Transverse colon (tissue), 4 donors: ENCODE measurements around the gene NXNL2. TPM values are rescaled to one million over a fixed set of nuclear protein-coding genes. Genes with fewer than 3 reads are reported as not detected.

Experiments
- DNase-seq: peaks from one replicate; pipeline ENCODE4 v3.0.0-alpha.2; 2019
- H3K27ac ChIP-seq, 4 donors: fragments of 200-600 bp; sonication (generic); 2 replicates each; pipeline ENCODE4 v1.5.1; 2016 to 2018; ENCODE audit warnings: inconsistent platforms in 4 of 4
- H3K27me3 ChIP-seq: fragments of 200-600 bp; sonication (generic); 2 replicates; pipeline ENCODE4 v1.5.1; 2017; ENCODE audit warnings: inconsistent platforms
- H3K36me3 ChIP-seq, 4 donors: fragments of 200-600 bp; sonication (generic); 2 replicates each; pipeline ENCODE4 v1.5.1; 2017 to 2019; ENCODE audit warnings: inconsistent platforms in 4 of 4
- H3K4me1 ChIP-seq, 4 donors: fragments of 200-600 bp; sonication (generic); 2 replicates each; pipeline ENCODE4 v1.5.1; 2017 to 2020; ENCODE audit warnings: inconsistent platforms in 4 of 4
- H3K4me3 ChIP-seq, 4 donors: fragments of 200-600 bp; sonication (generic); 1 replicate in 1 of 4; 2 replicates in 3 of 4; pipeline versions ENCODE4 v1.5.1 to v1.6.1; 2017 to 2019; ENCODE audit warnings: inconsistent platforms in 4 of 4
- H3K9me3 ChIP-seq, 2 donors: fragments of 200-600 bp; sonication (generic); 2 replicates each; pipeline ENCODE4 v1.5.1; 2017 to 2019; ENCODE audit warnings: inconsistent platforms in 2 of 2
- EP300 ChIP-seq: sonication (generic); formaldehyde crosslinking; IDR thresholded peaks from one replicate; pipeline ENCODE4 v1.6.1; 2017; ENCODE audit warnings: antibody characterized with exemption, low read depth
- POLR2A ChIP-seq: fragments of 450-650 bp; IDR thresholded peaks from one replicate; pipeline ENCODE4 v1.6.1; 2016; ENCODE audit warnings: antibody characterized with exemption, mild to moderate bottlenecking, moderate library complexity
- POLR2AphosphoS5 ChIP-seq, 3 donors: sonication (generic); formaldehyde crosslinking; IDR thresholded peaks; one replicate each; pipeline ENCODE4 v1.6.1; 2016; ENCODE audit warnings: antibody characterized with exemption in 3 of 3
- WGBS, 2 donors: methylation state at CpG; one replicate each; pipeline ENCODE4 v1.1.5; 2018; ENCODE audit warnings: low coverage in 1 of 2; 5-methylcytosine and 5-hydroxymethylcytosine counted together
- in situ Hi-C, 4 donors: fragments of 200-750 bp; cut with MboI; loops; one replicate each; pipeline versions ENCODE4 v1.15.0 to v1.15.1; 2017; ENCODE audit warnings: low sequenced_read_pairs in 3 of 4, low pct_ligation_motif_present in 1 of 4, low pct_unique_long_range_greater_than_20kb in 1 of 4
- intact Hi-C: fragments of 100-400 bp; cut with DNase I; formaldehyde crosslinking; loops from one replicate; pipeline ENCODE4 v1.15.1; 2023; ENCODE audit warnings: low total_unique reads
- total RNA-seq, 4 donors: library from RNA; depleted of rRNA; stranded (reverse); fragments of >200 nt; gene quantifications; one replicate each; pipeline ENCODE4 v1.1.0, GENCODE V29; 2016
- TF ChIP-seq, protein P1 (sequence below), 5 experiments: fragments of 200-600 bp in 3 of 5; fragments of 450-650 bp in 2 of 5; sonication (generic) in 3 of 5; IDR thresholded peaks; 1 replicate in 2 of 5; 2 replicates in 3 of 5; pipeline ENCODE4 v1.5.1; 2016 to 2017; ENCODE audit warnings: antibody characterized with exemption in 5 of 5, inconsistent platforms in 3 of 5, mild to moderate bottlenecking in 2 of 5, moderate library complexity in 1 of 5

NXNL2 gene
- total RNA-seq, 4 donors from 2014 or later: not detected

- intact Hi-C loops: loop anchor here (10.0 kb wide), 1 partner anchor 468 kb away; no protein-coding TSS in a partner anchor
- in situ Hi-C loops: loop anchor here in 2 of 4 donors (10.0 kb wide), 2 partner anchors 468 to 618 kb away; a partner anchor contains a TSS
- H3K4me3 ChIP-seq: no peak overlapping the region
- no peaks in the 10 kb centered on the region for H3K27me3 ChIP-seq
- H3K36me3 ChIP-seq: no peaks in the 10 kb centered on the region
- TF ChIP-seq, protein P1, sequence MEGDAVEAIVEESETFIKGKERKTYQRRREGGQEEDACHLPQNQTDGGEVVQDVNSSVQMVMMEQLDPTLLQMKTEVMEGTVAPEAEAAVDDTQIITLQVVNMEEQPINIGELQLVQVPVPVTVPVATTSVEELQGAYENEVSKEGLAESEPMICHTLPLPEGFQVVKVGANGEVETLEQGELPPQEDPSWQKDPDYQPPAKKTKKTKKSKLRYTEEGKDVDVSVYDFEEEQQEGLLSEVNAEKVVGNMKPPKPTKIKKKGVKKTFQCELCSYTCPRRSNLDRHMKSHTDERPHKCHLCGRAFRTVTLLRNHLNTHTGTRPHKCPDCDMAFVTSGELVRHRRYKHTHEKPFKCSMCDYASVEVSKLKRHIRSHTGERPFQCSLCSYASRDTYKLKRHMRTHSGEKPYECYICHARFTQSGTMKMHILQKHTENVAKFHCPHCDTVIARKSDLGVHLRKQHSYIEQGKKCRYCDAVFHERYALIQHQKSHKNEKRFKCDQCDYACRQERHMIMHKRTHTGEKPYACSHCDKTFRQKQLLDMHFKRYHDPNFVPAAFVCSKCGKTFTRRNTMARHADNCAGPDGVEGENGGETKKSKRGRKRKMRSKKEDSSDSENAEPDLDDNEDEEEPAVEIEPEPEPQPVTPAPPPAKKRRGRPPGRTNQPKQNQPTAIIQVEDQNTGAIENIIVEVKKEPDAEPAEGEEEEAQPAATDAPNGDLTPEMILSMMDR (IDR thresholded peaks at IDR 0.05): no peak
- TF ChIP-seq POLR2AphosphoS5 (IDR thresholded peaks at IDR 0.05): no peak
- 88% methylated on average over 7 of the region's 7 CpGs; no CpG with 5 or more reads in 1 of the 2 donors for WGBS, 2 donors
- no peak for DNase-seq
- no peak overlapping the region for H3K27ac ChIP-seq
- H3K4me1 ChIP-seq: no peaks in the 10 kb centered on the region
- no peaks in the 10 kb centered on the region for H3K9me3 ChIP-seq
Observed at GRCh38 chr9:88572684-88573083, 37.7 kb downstream of the NXNL2 start.

DNA sequence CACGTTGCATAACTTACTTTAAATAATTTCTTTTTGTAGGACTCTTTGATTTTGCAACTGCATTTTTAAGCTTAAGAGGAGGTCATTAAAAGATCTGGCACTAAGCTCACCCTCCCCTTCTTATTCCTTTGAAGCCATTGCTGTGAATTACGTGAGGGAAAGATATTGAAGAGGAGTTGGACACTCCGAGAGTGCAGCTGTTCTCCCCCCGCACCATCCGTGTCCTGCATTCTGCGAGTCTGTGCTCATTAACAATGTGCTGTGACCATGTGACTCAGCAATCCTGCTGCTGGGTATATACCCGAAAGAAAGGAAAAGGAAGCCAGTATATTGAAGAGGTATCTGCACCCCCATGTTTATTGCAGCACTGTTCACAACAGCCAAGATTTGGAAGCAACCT, 40.0 kb downstream of the NXNL2 start:
- H3K27me3 ChIP-seq: no peaks in the 10 kb centered on the region
- no peak overlapping the region for H3K27ac ChIP-seq
- 29 to 32% methylated on average over 6 to 7 of the region's 7 CpGs for whole genome bisulfite sequencing, 2 donors
- in situ Hi-C loops: loop anchor here in 3 of 4 donors (10.0 to 25.0 kb wide), 5 partner anchors 470 to 888 kb away; partner anchors contain the start of gene CDK20 (in 2 of the 3)
- H3K9me3 ChIP-seq: no peaks in the 10 kb centered on the region
- H3K4me3 ChIP-seq: no peak overlapping the region
- peaks cover 0 to 6% (median 1%) of the 10 kb centered on the region in 4 donors for H3K4me1 ChIP-seq
- no peak for TF ChIP-seq POLR2AphosphoS5 (IDR thresholded peaks at IDR 0.05)
- TF ChIP-seq, protein P1 (IDR thresholded peaks at IDR 0.05): no peak
- TF ChIP-seq POLR2A: no peak
- no peak for TF ChIP-seq EP300
- DNase-seq: no peak
- intact Hi-C loops: loop anchor here (10.0 kb wide), 1 partner anchor 470 kb away; no protein-coding TSS in a partner anchor
- no peaks in the 10 kb centered on the region for H3K36me3 ChIP-seq

DNA sequence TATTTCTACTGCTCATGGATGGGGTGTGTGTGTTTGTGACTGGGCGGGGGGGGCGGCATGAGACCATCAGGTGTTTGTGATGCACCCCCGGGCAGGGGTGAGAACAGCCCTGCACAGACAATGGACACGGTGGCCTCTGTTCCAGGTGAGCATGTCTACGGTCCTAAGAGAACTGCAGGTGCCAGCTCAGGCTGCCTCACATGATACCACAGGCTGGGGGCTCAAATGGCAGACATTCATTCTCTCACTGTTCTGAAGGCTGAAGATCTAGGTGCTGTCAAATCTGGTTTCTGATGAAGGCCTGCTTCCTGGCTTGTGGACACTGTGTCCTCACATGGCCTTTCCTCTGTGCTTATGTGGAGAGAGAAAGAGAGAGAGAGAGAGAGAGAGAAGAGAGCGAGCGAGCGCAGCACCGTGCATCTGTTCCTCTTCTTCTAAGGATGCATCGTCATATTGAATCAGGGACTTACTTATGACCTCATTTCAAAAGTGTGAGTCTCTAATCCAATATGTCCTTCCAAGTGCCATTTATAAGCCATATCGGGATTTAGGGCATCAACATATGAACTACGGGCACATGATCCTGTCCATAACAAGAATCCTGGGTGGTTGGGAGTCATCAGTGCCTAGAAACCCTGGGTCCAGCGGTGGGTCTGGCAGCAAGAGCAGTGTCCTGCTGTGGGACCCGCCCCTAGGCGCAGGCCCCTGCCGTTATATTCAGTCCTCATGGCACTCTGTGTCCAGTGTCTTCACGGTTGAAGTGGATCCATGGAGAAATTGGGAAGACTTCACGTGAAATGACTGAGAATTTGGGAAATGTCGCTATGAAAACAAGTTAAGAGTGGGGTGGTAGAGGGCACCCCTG, 42.5 kb downstream of the NXNL2 start:
- in situ Hi-C loops: loop anchor here in 3 of 4 donors (10.0 to 25.0 kb wide), 5 partner anchors 473 to 890 kb away; partner anchors contain the start of gene CDK20 (in 2 of the 3)
- no peaks in the 10 kb centered on the region for H3K9me3 ChIP-seq
- peaks cover 0 to 6% (median 1%) of the 10 kb centered on the region in 4 donors for H3K4me1 ChIP-seq
- WGBS, 2 donors: 75 to 84% methylated on average over 9 to 19 of the region's 19 CpGs
- DNase-seq: no peak
- no peaks in the 10 kb centered on the region for H3K27me3 ChIP-seq
- no peak overlapping the region for H3K4me3 ChIP-seq
- no peaks in the 10 kb centered on the region for H3K36me3 ChIP-seq
- no peak overlapping the region for H3K27ac ChIP-seq
- intact Hi-C loops: loop anchor here (10.0 kb wide), 1 partner anchor 473 kb away; no protein-coding TSS in a partner anchor
- TF ChIP-seq POLR2A: no peak
- TF ChIP-seq, protein P1 (IDR thresholded peaks at IDR 0.05): no peak
- TF ChIP-seq POLR2AphosphoS5 (IDR thresholded peaks at IDR 0.05): no peak
- no peak for TF ChIP-seq EP300
